ENCODE data around the gene ANKRD12.

DNA sequence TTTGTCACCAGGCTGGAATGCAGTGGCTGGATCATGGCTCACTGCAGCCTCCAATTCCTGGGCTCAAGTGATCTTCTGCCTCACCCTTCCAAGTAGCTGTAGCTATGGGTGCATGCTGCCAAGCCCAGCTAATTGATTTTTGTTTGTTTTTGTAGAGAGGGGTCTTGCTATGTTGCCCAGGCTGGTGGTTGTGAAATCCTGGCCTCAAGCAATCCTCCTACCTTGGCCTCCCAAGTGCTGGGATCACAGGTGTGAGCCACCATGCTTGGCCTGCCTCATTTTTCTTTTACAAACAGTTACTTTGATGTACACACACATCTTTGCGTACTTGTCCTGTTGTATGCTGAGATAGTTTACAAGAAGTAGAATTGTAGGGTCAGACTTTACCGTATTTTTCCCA is 13.1 kb upstream of the ANKRD12 start:
- TF ChIP-seq, protein P1, sequence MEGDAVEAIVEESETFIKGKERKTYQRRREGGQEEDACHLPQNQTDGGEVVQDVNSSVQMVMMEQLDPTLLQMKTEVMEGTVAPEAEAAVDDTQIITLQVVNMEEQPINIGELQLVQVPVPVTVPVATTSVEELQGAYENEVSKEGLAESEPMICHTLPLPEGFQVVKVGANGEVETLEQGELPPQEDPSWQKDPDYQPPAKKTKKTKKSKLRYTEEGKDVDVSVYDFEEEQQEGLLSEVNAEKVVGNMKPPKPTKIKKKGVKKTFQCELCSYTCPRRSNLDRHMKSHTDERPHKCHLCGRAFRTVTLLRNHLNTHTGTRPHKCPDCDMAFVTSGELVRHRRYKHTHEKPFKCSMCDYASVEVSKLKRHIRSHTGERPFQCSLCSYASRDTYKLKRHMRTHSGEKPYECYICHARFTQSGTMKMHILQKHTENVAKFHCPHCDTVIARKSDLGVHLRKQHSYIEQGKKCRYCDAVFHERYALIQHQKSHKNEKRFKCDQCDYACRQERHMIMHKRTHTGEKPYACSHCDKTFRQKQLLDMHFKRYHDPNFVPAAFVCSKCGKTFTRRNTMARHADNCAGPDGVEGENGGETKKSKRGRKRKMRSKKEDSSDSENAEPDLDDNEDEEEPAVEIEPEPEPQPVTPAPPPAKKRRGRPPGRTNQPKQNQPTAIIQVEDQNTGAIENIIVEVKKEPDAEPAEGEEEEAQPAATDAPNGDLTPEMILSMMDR (conservative IDR thresholded peaks at IDR 0.05; ENCODE audit: low read depth in 2 of 2) = no peak
- TF ChIP-seq EZH2phosphoT487 (IDR thresholded peaks at IDR 0.05; ENCODE audit: unreplicated experiment) = no peak
- no peak for TF ChIP-seq POLR2AphosphoS5 (IDR thresholded peaks at IDR 0.05; ENCODE audit: low read depth)
- TF ChIP-seq CREB1 (CRISPR knock-in tag; IDR thresholded peaks at IDR 0.05; ENCODE audit: low read depth) = no peak
- no peak for TF ChIP-seq EZH2 (IDR thresholded peaks at IDR 0.05; ENCODE audit: low read depth, unreplicated experiment)
- TF ChIP-seq, protein P2, sequence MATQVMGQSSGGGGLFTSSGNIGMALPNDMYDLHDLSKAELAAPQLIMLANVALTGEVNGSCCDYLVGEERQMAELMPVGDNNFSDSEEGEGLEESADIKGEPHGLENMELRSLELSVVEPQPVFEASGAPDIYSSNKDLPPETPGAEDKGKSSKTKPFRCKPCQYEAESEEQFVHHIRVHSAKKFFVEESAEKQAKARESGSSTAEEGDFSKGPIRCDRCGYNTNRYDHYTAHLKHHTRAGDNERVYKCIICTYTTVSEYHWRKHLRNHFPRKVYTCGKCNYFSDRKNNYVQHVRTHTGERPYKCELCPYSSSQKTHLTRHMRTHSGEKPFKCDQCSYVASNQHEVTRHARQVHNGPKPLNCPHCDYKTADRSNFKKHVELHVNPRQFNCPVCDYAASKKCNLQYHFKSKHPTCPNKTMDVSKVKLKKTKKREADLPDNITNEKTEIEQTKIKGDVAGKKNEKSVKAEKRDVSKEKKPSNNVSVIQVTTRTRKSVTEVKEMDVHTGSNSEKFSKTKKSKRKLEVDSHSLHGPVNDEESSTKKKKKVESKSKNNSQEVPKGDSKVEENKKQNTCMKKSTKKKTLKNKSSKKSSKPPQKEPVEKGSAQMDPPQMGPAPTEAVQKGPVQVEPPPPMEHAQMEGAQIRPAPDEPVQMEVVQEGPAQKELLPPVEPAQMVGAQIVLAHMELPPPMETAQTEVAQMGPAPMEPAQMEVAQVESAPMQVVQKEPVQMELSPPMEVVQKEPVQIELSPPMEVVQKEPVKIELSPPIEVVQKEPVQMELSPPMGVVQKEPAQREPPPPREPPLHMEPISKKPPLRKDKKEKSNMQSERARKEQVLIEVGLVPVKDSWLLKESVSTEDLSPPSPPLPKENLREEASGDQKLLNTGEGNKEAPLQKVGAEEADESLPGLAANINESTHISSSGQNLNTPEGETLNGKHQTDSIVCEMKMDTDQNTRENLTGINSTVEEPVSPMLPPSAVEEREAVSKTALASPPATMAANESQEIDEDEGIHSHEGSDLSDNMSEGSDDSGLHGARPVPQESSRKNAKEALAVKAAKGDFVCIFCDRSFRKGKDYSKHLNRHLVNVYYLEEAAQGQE (IDR thresholded peaks at IDR 0.05; ENCODE audit: unreplicated experiment) = no peak
- TF ChIP-seq JUNB (IDR thresholded peaks at IDR 0.05; ENCODE audit: unreplicated experiment) = no peak
- TF ChIP-seq NANOG (IDR thresholded peaks at IDR 0.05; ENCODE audit: borderline replicate concordance) = no peak
- TF ChIP-seq, protein P3, sequence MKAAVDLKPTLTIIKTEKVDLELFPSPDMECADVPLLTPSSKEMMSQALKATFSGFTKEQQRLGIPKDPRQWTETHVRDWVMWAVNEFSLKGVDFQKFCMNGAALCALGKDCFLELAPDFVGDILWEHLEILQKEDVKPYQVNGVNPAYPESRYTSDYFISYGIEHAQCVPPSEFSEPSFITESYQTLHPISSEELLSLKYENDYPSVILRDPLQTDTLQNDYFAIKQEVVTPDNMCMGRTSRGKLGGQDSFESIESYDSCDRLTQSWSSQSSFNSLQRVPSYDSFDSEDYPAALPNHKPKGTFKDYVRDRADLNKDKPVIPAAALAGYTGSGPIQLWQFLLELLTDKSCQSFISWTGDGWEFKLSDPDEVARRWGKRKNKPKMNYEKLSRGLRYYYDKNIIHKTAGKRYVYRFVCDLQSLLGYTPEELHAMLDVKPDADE (IDR thresholded peaks at IDR 0.05) = no peak
